ENCODE data around the gene MXRA5.
A peak's percentile ranks its signal among the peaks of the same experiment; 100 is the strongest.
"Not testable (repeated sequence)": the region's sequence is repeated elsewhere in the genome, so short reads cannot be mapped to it uniquely, and the experiment has no call there.

MXRA5 gene

DNA sequence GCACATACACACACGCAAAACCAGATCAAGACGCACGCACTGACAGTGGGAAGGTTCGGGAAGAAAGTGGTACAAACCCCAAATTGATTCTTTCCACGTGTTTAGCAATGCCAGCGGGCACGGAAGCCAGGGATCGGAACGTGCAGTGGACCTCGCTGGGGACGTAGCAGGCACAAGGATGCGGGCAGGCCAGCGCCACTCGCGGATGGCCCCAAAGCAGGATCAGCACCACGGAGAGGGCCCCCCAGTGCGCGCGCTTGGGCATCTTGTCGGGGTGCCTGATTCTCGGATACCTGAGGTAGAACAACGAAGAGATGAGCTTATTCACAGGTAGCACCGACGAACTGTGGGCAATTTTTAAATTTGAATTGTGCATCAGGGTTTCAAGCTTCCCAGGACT, 2.9 kb downstream of the MXRA5 start:
- not testable (repeated sequence) for DNase-seq (ENCODE audit: low spot score)

DNA sequence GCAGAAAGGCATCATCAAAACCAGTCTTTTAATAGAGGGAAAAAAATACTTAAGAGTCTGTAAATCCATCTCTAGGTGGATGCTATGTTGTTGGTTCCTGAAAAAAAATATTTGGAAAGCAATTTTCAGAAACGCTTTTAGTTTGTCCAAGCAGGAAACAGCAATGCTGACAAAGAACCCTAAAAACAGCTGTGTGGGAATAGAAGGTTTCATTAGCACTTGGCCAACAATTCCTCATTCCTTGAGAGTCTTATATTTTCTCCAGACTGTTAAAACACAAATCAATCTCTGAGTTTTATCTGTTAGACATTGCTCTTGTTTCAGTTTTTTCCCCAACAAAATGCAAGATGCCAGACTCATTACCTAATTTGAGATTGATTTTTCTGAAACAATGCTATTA, 6.4 kb downstream of the MXRA5 start:
- no peak for DNase-seq (ENCODE audit: low spot score)

DNA sequence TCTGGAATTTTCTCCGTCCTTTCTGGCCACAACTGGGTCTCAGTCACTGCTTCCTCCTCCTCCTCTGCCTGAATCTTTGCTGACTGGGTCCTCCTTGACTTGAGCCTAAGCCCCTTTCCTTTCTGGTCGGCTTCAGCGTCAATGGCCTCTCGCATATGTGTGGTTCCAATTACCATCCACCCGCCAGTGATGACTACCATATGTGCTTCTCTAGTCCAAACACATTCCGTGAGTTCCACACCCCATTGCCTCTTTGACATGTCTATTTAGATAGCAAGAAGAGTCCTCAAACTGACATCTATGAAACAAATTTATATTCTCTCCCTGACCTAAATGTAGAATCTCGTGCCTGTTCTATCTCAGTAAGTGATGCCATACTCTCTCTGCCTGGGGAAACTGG, 19.8 kb downstream of the MXRA5 start:
- DNase-seq (ENCODE audit: low spot score) = no peak

DNA sequence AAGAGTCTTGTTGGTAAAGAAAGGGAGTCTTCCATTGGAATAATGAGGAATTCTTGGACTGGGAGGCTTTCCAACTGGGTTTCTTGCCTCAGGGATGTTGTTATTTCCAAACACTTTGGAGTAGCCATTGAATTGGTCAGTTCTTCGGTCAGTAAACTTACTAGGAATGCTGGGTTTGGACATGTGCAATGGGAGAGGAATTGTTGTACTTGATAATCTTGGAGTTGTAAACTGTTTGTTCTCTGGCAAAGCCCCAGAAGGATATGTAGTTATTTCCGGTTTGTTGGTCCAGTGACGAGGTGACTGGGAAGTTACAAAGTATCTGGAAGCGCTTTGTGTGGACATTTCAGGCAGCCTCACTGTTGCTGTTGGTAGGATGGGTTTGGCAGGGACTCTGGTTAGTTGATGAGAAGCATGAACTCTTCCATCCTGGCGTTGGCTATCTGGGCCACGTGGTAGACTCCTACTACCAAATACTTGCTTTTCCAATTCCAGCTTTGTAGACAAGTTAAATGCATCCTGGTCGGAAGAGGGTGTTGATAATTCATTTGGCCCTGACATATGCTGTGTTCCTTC, 25.9 kb downstream of the MXRA5 start:
- no peak for DNase-seq (ENCODE audit: low spot score)

DNA sequence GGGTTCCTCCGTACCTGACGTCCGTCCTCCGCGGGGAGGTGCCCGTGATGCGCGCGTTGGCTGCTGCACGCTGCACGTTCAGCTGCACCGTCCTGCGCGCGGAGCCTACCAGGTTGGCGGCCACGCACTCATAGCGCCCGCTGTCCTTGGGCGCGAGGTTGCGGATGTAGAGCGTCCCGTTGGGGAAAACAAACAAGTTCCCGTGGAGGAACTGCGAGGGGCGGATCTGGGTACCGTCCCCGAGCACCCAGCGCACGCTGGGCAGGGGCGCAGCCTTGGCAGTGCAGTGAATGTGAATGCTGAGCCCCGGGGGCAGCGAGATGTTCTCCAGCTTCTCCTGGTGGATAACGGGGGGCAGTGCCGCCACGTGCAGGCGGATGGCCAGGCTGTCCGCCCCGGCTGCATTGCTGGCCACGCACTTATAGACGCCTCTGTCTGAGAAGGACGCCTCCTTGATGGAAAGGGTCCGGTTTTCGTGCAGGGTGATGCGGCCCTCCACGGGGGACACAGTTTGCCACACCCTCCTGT, 29.2 kb downstream of the MXRA5 start:
- no peak for DNase-seq (ENCODE audit: low spot score)

DNA sequence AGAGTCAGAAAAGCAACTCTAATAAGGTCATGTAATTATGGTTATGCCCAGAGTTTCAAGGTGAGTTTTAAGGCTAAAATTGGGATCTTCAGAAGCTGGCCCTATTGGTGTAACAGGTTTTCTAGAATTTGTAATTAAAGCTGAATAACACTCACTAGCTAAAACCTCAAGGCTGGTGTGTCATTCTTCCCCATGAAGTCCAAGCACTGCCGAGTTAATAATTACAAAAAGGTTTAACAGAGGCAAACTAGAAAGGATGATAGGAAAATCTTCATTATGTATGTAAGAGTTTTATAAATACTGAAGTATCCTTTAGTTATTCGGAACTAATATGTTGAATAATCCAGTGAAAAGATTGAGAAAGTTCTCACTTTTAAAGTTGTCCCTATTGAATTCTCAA, 34.3 kb downstream of the MXRA5 start:
- peak; percentile 62 for DNase-seq (ENCODE audit: low spot score)

DNA sequence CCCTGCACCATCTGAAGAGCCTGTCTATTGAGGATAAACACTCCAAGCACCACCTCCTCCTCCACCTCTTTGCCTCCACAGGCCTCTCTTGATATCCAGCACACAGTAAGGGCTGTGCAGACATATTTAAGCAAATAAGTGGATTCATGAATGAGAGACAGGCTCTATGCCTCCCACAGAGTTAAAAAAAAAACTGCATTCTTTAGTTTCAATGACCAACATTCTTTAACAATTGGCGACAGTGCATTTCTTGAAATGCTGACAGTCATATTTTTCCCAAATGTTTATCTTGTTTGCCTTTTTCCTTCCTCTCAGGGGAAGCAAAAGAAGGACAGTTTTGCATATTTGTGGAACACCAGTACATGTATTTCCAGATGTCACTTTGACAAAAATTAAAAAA, 38.6 kb downstream of the MXRA5 start:
- DNase-seq (ENCODE audit: low spot score) = no peak

DNA sequence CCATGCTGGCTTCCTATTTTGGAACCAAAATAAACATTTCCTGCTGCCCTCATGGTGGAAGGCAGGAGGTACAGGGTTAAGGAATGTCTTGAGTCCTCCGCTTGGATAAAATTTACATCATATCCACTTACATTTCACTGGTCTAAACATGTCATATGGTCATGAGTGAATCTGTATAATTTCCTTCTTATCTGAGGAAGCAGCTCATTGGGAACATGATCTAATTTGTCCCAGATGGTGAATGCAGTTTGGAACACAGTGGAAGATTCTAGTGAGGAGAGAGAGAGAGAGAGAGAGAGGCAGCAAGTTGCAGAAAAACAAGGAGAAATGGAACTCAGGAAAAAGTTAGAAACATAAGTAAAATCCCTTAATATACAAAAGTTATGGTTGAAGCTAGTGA, 46.8 kb downstream of the MXRA5 start:
- DNase-seq (ENCODE audit: low spot score) = no peak

DNA sequence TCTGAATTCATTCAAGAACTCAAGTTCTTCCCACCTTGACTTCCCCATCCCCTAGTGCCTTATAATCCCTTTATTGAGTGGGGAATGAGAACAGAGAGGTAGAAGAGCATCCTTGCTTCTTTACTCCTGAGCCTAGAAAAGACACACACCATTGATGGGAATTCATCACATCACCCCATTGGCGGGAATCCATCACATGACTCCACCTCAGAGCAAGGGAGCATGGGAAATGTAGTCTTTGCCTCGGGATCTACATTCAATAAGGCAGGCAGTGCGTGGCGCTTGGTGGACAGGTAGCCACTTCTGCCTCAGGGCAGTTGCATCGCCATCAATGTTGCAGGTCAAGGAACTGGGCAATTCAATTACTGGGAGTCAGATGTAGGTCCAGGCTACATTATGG, 50.7 kb downstream of the MXRA5 start:
- peak; percentile 5 for DNase-seq (ENCODE audit: low spot score)

DNA sequence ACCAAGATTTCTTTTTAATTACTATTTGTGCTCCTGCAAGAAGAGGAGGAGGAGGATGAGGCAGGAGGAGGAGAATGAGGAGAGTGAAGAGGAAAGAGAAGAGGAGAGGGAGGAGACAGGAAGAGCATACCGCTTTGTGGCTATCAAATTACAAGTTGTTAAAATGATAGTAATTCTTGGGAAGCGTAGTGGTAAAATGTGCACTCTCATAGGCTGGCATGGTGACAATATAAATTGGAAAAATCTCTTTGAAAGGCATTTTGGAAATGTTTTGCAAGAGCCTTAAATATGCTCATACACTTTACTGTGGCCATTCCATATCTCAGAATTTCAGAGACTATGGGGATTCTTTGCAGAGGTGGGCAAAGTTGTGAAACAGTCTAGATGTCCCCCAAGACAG, 53.2 kb downstream of the MXRA5 start:
- DNase-seq (ENCODE audit: low spot score) = no peak

DNA sequence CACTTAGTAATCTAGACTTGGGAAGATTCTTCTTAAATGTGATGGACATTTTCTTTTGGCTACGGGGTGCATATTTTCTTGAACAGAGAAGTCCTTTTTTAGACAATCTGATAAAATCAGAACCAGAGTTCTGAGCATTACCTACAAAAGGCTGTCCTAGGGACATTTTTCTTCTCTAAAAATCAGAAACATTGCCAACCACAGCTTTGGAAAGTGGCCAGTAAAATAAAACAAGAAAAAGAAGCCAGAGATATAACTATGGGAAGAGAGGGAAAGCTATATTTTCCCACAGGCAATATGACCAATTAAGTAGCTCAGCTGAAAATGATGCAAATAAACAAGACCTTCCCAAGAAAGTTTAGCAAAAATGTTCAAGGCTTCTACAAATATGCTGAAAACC, 55.9 kb downstream of the MXRA5 start:
- DNase-seq (ENCODE audit: low spot score) = no peak

DNA sequence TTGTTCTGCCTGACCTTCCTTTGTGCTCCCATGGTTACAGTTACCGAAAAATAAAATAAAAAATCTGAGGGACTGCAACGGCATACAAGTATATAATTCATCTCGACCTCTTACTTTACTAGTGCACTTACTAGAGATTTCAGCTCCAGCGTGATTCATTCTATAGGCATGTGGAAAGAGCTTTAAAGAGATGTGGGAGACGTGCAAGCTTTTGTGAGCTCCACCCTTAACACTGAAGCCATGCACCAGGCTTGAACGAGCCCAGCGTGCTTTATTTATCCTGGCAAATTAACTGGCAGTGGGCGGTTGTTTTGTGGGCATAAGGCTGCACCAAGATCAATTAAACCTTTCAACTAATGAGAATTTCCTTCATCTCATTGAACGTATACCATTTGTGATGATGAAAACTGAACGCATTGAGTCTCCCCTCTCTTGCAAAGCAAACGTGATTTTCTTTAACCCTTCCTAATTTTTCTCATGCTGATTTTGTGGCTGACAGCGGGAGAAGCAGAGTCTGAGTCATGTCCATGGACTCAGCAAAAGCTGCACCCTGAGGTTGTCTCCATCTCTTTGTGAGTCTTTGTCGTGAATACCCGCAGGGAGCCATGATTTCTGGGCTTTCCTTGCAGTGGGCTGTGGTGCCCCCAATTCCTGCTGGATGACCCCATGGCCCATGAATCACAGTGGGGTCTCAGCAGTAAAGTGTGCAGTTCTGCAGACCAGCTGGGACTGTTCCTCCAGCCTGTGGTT, 60.1 kb downstream of the MXRA5 start:
- peak; percentile 26 for DNase-seq (ENCODE audit: low spot score)

DNA sequence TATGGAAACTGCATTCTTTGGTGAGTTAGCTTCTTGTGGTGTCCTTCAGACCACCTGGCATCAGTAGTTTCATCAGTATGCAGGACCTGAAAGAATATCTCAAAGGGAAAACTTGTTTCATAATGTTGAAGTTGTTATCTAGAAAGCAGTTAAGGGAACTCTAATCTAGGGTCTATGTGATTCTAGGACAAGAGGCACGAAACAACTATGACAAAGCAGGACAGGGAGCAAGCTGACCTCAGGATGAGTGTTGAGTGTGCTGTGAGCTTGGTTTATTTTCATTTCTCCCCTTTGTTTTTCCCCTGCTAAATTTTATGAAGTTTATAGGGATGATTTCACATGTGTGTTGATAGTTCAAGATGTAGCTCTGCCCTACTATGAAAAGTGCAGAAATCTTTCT, 65.7 kb downstream of the MXRA5 start:
- DNase-seq (ENCODE audit: low spot score) = no peak

DNA sequence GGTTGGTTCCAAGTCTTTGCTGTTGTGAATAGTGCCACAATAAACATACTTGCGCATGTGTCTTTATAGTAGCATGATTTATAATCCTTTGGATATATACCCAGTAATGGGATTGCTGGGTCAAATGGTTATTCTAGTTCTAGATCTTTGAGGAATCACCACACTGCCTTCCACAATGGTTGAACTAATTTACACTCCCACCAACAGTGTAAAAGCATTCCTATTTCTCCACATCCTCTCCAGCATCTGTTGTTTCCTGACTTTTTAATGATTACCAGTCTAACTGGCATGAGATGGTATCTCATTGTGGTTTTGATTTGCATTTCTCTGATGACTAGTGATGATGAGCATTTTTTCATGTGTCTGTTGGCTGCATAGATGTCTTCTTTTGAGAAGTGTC, 72.8 kb downstream of the MXRA5 start:
- peak; percentile 14 for DNase-seq (ENCODE audit: low spot score)

DNA sequence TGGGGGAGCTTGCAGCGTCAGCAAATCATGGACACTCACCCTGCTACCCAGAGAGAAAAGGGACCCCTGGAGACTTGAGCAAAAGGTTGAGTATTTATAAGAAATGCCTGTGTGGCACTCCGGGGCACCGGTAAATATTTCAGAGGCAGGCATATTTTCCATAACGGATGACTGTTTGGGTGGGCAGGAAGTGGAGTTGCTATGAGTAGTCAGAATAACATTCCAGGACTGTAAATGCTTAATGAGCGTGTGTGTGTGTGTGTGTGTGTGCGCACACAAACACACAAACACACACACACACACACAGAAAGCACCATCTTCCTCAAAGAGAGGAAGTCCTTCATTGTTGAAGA, 74.6 kb downstream of the MXRA5 start:
- peak; percentile 90 for DNase-seq (ENCODE audit: low spot score)

DNA sequence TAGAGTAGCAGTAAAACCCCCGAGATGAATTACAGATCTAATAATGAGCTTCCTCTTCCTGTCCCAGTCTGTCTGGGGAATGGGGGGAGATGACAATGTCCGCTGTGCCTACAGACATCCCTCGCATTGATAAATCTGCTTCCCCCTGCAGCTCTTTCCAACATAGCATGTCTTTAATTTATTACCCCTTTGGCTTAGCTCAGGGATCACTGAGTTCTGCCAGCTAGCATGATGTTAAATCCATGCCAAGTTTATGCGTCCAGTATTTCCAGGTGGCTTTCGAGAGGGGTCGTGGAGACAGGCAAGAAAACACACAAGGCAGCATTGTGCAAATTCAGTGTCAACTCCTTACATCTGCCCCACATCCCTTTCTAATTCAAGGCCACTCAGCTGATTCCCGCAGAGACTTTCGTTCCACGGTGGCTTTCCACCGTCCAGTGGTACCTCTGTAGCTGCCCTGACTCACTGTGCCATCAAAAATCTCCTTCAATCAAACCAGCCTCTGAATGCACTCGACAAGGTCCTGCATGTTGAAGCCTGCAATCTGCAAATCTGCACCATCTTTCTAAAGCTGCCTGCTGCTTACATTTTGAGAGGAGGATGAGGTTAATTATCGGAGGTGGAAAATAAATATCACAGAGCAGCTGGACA, 75.1 kb downstream of the MXRA5 start:
- no peak for DNase-seq (ENCODE audit: low spot score)

DNA sequence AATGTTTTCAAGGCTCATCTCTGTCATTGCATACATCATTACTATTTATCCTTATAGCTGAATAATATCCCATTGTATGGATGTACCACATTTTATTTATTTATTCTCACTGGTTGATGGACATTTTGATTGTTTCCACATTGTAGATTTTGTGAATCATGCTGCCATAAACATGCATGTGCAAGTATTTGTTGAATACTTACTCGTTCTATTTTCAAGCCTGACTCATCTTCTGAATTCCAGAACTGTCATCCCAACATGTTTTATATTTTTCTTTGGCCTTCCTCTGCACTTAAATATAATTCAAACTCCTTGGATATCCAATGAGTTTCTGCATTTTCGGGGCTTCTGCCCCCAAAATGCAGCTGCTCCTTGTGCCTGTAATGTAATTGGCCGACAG, 77.6 kb downstream of the MXRA5 start:
- DNase-seq (ENCODE audit: low spot score) = peak; percentile 40

DNA sequence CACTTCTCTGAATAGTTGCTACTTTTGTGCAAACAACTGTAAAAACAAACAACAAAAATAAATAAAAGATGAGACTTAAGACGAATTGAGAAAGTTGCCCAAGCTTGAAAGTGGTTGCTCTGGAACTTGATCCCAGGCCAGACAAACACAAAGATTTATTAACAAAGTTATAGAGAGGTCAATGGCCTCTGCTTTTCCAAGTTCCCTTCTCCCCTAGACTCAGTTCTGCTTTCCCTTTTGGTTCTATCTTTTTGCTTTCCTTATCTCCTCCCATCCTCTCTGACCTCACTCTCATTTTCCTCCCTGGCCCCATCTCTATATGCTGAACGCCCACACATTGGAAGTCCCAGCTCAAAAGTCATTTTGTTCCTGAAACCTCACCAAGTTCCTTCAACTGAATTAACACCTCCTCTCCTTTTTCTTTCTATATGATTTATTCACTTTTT, 82.7 kb downstream of the MXRA5 start:
- peak; percentile 45 for DNase-seq (ENCODE audit: low spot score)

DNA sequence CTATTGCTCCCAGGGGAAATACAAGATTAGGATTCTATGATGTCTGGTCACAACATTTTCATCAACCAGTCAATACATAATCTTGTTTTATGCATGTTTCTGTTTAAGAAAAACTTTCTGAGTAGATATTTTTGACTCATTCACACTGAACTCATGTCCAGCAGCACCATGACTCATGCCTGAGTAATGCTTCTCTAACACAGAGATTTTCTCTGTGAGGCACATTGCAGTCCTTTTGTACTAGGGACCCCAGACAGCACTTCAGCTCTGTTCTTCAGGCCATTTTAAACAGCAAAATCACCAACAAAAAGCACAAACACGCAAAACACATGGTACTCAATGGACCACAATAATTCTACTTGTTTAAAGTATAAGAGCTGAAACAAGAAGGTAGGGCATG, 83.6 kb downstream of the MXRA5 start:
- DNase-seq (ENCODE audit: low spot score) = peak; percentile 87
